Measurements from ENCODE around the gene DIRAS1.

The DIRAS1 gene

DNA sequence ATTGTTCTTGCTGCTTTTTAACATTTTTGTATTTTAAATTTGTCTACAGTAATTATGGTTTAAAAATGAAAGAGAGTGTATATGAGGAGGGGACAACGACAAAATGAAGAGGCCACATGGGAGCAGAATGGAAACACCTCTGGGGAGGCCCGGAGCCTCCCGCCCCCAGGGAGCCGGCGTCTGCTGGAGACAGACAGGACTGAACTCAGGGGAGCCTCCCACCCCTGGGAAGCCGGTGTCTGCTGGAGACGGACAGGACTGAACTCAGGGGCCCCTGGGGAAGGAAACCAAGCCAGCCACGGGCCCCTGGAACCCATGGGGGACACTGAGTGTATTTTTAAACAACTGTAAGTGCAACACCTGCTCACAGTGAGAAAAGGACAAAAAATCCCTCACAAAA is 35.3 kb upstream of the DIRAS1 start:
- in situ Hi-C loops (cut with HindIII; ENCODE audit: low sequenced_read_pairs) = loop anchor here (10.0 kb wide), 1 partner anchor 122 kb away; no protein-coding TSS in a partner anchor

DNA sequence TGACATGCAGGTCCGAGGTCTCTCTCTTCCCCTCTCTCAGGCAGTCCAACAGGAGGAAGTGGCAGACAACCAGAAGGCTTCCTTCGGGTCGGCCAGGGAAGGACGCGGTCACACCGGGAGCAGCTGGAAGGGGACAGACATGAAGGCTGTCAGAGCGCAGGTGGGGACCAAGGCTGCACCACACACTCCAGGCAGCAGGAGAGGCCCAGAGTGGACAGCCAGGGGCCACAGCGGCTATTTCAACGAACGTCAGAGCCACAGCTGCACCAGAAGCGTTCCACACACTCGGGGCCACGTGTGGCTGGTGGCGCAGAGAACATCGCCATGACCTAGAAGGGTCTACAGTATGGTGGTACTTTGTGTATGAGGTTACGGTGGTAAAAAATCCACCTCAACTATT is 34.6 kb upstream of the DIRAS1 start:
- in situ Hi-C loops (cut with HindIII; ENCODE audit: low sequenced_read_pairs) = loop anchor here (10.0 kb wide), 1 partner anchor 121 kb away; no protein-coding TSS in a partner anchor

DNA sequence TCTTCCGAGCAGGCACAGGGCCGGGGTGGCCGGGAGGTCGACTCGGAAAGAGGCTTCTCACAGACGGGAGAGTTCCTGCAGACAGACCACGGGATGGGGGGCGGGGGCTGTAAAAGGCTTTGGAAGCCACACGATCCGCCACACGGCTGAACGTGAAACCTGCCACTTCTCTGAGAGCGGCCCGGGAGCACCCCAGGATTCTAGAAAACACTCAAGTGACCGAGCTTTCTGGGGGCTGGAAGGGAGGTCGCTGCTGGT is 34.2 kb upstream of the DIRAS1 start:
- in situ Hi-C loops (cut with HindIII; ENCODE audit: low sequenced_read_pairs) = loop anchor here (10.0 kb wide), 1 partner anchor 121 kb away; no protein-coding TSS in a partner anchor

DNA sequence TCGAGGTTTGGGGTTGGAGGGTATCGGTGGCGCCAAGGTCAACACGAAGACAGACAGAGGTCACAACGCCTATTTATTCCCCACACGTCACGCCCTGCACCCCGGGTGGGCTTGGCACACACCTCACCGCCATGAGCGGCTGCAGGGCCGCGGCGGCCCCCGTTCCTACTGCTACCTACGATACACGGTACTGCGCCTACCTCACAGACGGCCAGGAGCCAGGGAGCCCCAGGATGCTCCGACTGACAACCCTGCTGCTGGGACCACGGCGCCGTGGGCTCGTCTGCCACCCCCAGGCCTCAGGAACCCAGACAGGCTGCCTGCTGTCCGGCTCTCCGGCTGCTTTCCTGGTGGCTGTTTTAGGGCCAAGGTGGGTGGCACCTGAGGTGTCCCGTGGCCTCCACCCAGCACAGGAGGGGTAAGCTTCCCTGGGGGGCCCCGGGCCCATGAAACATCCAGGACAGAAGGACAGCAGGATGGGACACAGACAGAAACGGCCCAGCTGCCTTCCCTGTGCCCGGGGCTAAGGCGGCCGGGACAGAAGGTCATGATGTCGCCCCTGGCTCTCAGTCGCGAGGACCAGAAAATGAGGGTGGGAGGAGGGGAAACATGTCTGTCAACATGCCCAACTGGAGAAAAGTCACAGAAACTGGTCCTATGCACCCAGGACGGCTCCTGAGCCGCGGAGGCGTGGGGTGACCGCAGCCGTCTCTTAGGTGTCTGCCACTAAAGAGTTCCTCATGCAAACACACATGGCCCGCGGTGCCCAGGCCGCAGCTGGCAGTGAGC is 33.7 kb upstream of the DIRAS1 start:
- in situ Hi-C loops (cut with HindIII; ENCODE audit: low sequenced_read_pairs) = loop anchor here (10.0 kb wide), 1 partner anchor 120 kb away; no protein-coding TSS in a partner anchor

DNA sequence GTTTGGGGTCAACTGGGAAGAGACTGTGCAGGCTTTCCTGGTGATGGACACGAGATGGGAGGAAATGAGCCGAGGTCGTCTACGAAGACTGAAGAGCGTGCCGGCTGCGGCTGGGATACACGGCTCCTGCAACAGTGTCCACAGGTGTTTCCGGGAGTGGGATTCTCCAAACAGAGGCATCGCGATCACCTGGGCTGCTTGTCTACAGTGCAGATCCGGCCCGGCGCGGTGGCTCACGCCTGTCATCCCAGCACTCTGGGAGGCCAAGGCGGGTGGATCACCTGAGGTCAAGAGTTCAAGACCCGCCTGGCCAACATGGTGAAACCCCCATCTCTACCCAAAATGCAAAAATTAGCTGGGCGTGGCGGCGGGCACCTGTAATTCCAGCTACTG is 30.3 kb upstream of the DIRAS1 start:
- in situ Hi-C loops (cut with HindIII; ENCODE audit: low sequenced_read_pairs) = loop anchor here (10.0 kb wide), 1 partner anchor 117 kb away; no protein-coding TSS in a partner anchor

DNA sequence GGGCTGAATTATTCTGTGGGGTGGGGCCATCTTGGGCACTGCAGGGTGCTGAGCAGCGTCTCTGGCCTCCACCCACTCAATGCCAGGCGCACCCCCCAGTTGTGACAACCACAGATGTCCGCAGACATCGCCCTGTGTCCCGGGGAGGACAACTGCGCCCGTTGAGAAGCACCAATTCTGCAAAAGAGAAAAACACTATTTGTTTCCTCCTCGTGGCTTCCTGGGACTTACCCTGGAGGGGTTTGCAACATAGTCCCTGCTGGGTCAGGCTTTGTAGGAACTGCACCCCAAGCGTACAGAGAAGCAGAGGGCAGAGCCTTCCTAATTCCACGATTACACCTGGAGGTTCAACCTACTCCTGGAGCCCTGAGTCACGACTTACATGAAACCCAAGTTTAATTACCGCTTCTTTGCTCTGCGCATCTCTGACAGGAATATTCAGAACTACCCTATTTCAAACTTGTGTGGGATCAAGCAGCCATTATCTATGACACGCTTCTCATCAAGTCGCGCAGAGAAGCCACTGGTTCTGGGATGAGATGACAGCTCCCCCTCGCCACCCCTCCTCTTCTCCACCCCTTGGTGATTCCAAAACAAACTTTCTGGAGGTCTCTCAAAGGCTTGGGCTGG is 29.8 kb upstream of the DIRAS1 start:
- in situ Hi-C loops (cut with HindIII; ENCODE audit: low sequenced_read_pairs) = loop anchor here (10.0 kb wide), 1 partner anchor 116 kb away; no protein-coding TSS in a partner anchor

DNA sequence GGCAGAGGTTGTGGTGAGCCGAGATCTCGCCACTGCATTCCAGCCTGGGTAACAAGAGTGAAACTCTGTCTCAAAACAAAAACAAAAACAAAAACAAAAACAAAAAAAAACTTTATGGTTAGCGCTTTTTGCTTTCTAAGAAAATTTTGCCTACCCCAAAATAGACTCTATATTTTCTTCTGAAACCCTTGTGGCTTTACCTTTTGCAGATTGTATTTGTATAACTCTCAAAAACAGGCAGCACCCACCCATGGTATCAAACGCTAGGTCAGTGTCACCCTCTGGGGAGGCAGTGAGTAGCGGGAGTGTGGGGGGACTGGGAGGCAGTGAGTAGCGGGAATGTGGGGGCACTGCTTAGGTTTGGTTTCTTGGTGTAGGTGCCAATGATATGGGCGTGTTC is 26.2 kb upstream of the DIRAS1 start:
- in situ Hi-C loops (cut with HindIII; ENCODE audit: low sequenced_read_pairs) = no loop called here

DNA sequence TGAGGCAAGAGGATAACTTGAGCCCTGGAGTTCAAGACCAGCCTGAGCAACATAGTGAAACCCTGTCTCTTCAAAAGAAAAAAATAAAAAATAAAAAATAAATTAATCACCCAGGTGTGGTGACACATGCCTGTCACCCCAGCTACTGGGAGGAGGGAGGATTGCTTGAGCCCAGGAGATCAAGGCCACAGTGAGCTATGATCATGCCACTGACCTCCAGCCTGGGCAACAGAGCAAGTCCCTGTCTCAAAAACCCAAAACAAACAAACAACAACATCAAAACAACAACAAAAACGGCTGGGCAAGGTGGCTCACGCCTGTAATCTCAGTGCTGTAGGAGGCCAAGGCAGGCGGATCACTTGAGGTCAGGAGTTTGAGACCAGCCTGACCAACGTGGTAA is 22.9 kb upstream of the DIRAS1 start:
- in situ Hi-C loops (cut with HindIII; ENCODE audit: low sequenced_read_pairs) = no loop called here

DNA sequence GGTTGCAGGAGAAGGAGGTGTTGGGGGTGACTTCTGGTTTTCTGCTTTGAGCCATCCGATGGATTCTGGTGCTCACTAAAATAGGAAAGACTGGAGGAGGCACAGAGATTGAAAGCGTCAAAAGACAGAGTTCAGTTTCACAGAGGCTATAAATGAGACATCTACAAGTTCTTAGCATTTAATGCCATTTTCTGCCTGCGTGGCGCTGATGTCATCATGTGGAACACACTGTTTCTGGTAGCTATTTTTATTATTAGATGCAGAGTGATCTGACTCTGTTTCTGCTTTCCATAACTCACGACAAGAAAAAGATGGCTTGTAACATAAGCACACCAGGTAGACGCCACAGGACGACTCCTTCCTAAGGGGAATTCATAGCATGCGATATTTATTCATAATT is 21.9 kb upstream of the DIRAS1 start:
- in situ Hi-C loops (cut with HindIII; ENCODE audit: low sequenced_read_pairs) = no loop called here

DNA sequence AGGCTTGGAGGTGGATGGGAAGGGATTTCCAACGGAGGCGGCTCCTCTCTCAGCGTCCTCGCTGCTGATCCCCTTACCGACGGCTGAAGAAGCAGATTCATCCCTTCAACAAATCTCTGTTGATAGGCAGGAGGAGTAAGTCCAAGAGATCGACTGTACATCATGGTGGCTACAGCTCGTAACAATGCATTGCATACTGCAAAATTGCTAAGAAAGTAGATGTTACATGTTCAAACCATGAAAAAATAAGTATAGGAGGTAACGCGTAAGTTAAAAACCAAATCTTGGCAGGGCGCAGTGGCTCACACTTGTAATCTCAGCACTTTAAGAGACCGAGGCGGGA is 19.1 kb upstream of the DIRAS1 start:
- in situ Hi-C loops (cut with HindIII; ENCODE audit: low sequenced_read_pairs) = no loop called here

DNA sequence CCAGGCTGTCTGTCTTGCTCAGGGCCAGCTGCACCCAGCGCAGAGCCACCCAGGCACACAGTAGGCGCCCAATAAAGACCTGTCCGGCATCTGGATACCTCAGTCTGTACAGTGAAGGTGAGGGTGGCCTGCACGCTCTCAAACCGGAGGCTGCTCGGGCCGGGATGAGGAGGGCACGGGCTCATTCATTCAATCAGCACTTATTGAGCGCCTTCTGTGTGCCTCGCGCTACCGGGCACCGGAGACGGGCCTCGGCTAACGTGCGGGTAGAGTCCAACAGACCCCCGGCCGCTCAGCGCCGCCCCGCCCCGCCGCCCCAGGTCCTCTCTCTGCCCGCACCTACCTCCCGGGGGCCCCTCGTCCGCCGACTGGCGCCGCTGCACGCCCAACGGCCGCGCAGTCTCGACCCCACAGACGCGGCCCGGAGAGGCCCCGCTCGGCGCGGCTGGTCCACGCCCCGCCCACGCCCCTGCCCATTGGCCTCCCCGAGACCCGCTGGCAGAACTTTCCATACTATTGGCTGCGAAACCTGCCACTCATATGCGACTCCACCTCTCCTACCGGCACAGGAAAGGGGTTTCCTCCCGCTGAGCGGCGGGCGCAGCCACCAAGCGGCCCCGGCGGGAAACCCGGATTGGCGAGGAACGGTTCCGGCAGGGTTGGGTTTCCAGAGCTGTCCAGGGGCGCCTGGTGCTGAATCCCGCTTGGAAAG is 18.6 kb upstream of the DIRAS1 start, which contains the start of gene SLC39A3:
SLC39A3 (minus strand) TSS at position 416 of the 712 bp plus-strand sequence. CDS start 2,760 bp downstream, outside the sequence.
- in situ Hi-C loops (cut with HindIII; ENCODE audit: low sequenced_read_pairs) = loop anchor here (5.0 to 10.0 kb wide), 2 partner anchors 42 to 95 kb away; no protein-coding TSS in a partner anchor

DNA sequence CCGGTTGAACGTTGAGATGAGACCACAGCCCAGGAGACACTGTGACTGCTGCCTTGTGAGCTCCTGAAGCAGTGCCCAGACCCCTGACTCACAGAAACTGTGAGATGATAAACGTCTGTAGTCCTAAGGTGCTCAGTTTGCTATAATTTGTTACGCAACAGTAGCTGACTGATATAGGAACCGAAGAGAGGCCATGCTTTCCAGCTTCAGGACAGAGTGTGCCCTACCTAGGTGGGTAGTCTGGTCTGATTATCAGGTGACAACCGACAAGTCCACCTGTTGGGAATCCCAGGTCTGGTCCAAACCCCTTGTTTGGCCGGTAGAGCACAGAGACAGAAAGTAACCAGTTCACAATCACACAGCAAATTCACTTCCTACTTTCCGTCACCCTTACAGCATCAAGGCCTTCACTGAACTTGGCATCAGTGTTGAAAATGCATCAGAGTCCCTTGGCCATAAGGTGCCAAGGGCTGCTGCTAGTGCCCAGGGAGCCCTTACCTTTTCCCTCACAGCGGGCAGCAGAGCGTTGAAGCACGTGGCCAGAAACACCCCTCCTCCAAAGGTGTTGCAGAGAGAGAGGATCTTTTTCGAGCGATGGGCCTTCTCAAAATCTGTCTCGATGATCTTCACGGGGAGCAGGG is 15.5 kb upstream of the DIRAS1 start:
- in situ Hi-C loops (cut with HindIII; ENCODE audit: low sequenced_read_pairs) = loop anchor here (5.0 to 10.0 kb wide), 2 partner anchors 39 to 92 kb away; no protein-coding TSS in a partner anchor

DNA sequence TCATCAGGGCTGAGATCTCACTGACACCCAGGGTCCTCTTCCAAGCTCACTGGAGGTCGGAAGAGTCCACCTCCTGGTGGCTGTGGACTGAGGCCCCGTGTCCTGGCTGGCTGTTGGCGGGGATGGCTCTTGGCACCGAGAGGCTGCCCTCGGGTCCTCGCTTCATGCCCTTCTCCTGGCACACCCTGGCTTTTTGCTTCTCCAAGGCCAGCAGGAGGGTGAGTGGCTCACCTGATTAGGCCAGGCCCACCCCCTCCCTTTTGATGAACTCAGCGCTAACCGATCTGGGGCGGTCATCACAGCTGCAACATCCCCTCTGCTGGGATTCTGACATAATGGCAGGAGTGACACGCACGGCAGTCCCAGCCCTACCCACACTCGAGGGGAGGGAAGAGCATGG is 14.2 kb upstream of the DIRAS1 start:
- in situ Hi-C loops (cut with HindIII; ENCODE audit: low sequenced_read_pairs) = loop anchor here (5.0 to 10.0 kb wide), 2 partner anchors 38 to 91 kb away; no protein-coding TSS in a partner anchor

DNA sequence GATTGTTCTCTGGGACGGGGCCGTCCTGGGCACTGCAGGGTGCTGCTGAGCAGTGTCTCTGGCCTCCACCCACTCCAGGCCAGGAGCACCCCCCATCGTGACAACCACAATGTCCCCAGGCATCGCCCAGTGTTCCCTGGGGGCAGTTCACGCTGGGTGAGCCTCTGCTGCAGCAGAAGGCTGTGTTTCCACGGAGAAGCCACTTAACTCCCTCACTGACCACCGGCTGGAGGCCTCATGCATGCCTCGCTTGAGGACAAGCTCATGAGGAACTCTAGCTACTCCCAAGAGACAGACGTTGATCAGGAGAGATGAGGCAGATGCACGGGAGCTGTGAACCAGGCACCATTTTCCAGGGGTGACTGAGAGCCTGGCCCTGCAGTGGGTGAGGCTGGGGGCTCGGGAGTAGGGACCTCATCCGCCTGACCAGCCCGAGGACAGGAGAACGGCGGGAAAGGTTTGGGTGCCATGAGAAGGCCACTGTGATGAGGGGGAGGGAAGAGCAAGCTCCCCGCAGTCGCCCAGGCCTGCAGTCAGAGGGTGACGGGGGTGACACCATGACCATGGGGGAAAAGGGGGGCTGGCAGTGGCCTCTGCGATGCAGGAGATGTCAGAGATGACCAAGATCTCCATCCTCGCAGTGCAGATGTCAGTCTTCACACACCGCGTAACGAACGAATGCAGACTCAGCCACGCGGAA is 13.6 kb upstream of the DIRAS1 start:
- in situ Hi-C loops (cut with HindIII; ENCODE audit: low sequenced_read_pairs) = loop anchor here (5.0 to 10.0 kb wide), 2 partner anchors 37 to 90 kb away; no protein-coding TSS in a partner anchor

DNA sequence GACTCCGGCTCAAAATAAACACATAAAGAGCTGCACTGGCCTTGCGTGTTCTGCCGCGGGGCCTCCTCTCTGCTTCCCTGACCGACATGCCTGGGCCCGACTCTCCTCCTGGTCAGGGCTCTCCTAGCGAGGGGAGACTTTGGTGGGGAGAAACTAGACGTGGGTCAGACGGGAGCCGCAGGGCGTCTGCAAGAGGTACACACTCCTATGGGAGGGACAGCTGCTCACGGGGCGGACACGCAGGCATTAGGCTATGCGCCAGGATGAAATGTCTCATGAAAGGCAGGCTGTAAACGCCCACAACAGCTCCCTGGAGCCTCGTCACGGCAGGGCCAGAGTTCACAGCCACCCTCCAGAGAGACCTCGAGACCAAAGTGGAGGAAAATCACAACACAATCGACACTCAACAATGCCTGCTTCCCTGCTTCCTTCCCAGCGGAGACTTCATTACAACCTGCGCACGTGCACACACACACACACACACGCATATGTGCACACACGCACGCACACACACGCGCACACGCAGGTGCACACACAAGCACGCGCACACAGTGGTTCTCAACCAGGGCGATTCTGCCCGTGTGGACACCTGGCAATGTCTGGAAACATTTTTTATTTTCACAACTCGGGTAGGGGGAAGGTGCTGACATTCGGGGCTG is 12.9 kb upstream of the DIRAS1 start:
- in situ Hi-C loops (cut with HindIII; ENCODE audit: low sequenced_read_pairs) = loop anchor here (10.0 kb wide), 1 partner anchor 89 kb away; no protein-coding TSS in a partner anchor

DNA sequence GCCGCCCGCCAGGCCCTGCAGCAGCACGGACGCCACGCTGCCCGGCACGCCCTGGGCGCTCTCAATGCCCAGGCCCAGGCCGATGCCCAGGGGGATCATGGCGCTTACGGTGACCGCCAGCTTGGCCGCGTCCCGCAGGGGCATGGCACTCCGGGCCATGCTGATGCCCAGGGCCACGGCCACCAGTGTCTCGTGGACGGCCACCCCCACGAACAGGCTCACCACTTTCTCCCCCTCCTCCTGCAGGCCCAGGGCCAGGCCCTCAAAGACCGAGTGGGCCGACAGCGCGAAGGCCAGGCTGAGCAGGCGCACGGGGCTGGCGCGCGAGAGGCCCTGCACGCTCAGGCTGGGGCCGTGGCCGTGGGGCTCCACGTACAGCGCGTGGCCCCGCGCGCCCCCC is 11.7 kb upstream of the DIRAS1 start:
- in situ Hi-C loops (cut with HindIII; ENCODE audit: low sequenced_read_pairs) = loop anchor here (10.0 kb wide), 1 partner anchor 88 kb away; no protein-coding TSS in a partner anchor

DNA sequence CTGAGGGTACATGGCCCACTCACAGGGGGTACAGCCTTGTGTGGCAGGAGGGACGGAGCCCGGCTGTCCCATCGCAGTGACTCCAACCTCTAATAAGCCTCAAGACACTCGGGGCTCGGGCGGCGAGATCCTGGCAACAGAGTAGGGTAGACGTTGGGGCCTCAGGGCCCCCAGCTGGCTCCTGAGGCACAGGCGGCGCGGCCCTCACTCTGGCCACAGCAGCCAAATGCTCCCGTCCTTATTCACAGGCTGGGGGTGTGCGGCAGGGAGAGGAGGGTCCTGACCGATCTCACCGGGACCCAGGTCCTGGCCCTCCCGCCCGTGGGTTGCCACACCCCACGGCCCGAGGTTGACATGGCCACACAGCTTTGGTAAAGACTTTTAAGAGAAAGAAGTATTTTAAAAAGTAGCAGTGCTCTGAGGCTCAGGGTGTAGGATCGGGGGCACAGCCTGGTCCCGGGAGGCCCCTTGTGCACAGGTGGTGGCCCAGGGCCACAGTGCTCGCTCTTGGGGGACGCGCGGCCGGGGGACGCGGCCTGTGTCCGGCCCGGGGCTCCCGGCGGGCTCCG is 11.1 kb upstream of the DIRAS1 start:
- in situ Hi-C loops (cut with HindIII; ENCODE audit: low sequenced_read_pairs) = loop anchor here (10.0 kb wide), 1 partner anchor 87 kb away; no protein-coding TSS in a partner anchor

DNA sequence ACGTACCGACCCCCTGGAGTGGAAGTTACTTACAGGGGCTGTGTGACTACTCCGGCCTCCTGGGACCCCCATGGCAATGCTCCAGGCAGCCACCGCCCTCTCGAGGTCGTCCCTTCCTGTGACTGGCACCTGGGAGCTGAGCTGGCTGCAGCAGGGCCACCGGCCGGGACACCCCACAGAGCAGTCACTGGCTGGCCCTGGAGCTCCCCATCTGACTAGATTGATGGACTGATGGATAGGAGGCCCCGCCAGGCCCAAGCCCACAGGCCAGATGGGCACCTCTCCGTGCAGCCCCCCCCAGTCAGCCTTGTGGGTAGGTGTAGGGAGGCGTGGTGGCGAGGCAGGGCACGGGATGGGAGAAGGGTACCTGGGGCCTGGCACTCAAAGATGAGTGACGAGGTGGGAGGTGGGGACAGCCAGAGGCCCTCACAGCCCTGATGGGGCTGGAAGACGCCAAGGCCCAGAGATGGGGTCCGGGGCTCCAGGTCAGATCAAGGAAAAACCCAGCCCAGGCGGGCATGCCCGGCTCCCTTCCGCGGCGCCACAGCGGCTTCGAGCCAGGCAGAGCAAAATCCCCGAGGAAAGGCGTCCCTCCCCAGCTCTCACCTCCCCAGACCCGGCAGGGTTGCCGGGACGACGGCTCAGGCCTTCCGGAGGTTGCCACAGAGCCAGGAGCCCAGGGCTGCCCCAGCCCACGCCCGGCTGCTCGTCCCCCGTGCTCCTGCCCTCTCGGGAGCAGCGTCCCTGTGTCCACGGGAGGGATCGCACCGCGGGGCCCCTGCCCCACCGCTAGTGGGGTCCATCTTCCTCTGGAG is 10.2 kb upstream of the DIRAS1 start:
- in situ Hi-C loops (cut with HindIII; ENCODE audit: low sequenced_read_pairs) = loop anchor here (10.0 kb wide), 1 partner anchor 87 kb away; no protein-coding TSS in a partner anchor

Measured in endothelial cell of hepatic sinusoid (primary cell).